Bronchial epithelial cell (primary cell): Measurements from ENCODE around the gene AMPD3. TPM values are rescaled to one million over a fixed set of nuclear protein-coding genes. Genes with fewer than 3 reads are reported as not detected.

ENCODE experiments used
- DNase-seq: peaks from one replicate; pipeline ENCODE4 v3.0.0-alpha.2; 2010; ENCODE audit warnings: low read depth
- FAIRE-seq: peaks from 2 replicates; lab custom pipeline; 2011; peaks lifted over from hg19 to GRCh38; lab: Jason Lieb, UNC
- H3K27me3 ChIP-seq: 2 replicates; pipeline ENCODE4 v1.5.1; 2011; ENCODE audit warnings: low read length; ENCODE audit not compliant: control insufficient read depth, insufficient read depth
- H3K36me3 ChIP-seq: 2 replicates; pipeline ENCODE4 v1.5.1; 2011; ENCODE audit warnings: low read length; ENCODE audit not compliant: control insufficient read depth, insufficient read depth
- H3K4me3 ChIP-seq: 2 replicates; pipeline ENCODE4 v1.5.1; 2011; ENCODE audit warnings: mild to moderate bottlenecking, low read depth, low read length, control low read depth
- total RNA-seq: library from RNA; depleted of rRNA; stranded (reverse); fragments of >200 nt; gene quantifications from 2 replicates; pipeline ENCODE4 v1.2.1, GENCODE V29; 2014
- TF ChIP-seq, protein P1 (sequence below): IDR thresholded peaks from 2 replicates; pipeline ENCODE4 v1.5.1; 2011; ENCODE audit warnings: mild to moderate bottlenecking, moderate library complexity, low read length, control low read depth, inconsistent platforms; ENCODE audit not compliant: insufficient read depth, severe bottlenecking

The AMPD3 gene
- total RNA-seq, 1 donor from 2014 or later = 5.3 TPM

DNA sequence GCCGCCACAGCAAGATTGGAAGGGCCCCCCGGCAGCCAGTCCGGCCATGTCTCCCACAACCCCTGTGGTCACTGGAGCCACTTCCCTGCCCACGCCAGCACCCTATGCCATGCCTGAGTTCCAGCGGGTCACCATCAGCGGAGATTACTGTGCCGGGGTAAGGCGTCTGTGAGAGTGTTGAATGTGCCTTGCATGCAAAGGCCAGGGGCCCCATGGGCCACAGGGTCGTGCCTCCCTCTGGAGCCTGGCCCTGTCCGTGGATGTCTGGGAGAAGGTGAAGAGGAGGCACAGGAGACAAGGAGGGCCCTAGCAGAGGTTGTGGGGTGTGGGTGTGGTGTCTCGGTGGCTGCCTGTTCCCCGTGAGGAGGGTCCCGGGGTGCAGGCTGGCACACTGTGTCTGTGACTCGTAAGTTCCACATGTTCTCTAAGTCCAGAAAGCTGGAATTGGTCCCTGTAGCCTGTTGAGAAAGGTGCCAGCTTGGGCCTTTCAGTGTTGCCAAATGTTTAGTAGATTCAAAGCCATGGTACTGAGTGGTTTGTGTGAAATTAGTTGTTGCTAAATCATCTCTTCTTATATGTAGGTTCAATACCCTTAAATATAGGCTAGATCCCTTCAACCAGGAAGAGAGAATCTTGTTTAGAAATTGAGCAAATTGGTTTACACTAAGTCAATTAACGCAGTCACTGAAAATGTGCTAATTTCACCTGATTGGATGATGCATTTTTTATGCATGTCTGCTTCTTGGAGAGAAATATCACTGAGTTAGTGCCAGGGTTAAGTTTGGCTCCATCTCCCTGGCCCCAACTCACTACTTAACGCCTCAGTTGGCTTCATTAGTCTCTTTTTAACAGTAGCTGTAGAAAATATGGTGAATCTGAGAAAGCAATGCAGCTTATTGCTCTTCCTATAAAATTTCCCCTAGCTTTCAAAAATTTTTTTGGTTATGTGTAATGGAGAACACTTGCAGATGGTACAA is 23.8 kb downstream of the AMPD3 start:
- TF ChIP-seq, protein P1, sequence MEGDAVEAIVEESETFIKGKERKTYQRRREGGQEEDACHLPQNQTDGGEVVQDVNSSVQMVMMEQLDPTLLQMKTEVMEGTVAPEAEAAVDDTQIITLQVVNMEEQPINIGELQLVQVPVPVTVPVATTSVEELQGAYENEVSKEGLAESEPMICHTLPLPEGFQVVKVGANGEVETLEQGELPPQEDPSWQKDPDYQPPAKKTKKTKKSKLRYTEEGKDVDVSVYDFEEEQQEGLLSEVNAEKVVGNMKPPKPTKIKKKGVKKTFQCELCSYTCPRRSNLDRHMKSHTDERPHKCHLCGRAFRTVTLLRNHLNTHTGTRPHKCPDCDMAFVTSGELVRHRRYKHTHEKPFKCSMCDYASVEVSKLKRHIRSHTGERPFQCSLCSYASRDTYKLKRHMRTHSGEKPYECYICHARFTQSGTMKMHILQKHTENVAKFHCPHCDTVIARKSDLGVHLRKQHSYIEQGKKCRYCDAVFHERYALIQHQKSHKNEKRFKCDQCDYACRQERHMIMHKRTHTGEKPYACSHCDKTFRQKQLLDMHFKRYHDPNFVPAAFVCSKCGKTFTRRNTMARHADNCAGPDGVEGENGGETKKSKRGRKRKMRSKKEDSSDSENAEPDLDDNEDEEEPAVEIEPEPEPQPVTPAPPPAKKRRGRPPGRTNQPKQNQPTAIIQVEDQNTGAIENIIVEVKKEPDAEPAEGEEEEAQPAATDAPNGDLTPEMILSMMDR = no peak
- peaks cover 14% of the 10 kb centered on the region for H3K36me3 ChIP-seq
- H3K4me3 ChIP-seq = no peak overlapping the region
- DNase-seq (no peak), FAIRE-seq (no peak)
- no peaks in the 10 kb centered on the region for H3K27me3 ChIP-seq

DNA sequence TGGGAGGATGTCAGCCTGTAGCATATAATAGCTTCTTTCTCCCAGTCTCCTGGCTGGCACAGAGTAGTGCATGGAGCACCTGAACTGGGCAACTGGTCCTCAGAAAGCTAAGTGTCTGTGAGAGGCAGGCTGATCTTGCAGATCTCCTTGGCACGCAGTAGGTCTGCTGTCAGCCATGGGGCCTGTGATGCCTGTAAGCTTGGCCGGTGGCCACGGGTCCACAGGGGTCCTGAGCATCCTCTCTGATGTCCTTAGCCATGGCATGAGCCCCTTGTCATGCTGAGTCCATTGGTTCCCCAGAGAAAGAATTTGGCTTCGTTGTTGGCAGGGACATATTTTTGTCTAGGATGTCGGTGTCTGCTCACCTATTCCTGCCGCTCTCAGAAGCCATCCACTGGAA is 25.0 kb downstream of the AMPD3 start:
- H3K36me3 ChIP-seq = peaks cover 17% of the 10 kb centered on the region
- FAIRE-seq (no peak), DNase-seq (no peak)
- TF ChIP-seq, protein P1 = no peak
- no peaks in the 10 kb centered on the region for H3K27me3 ChIP-seq
- no peak overlapping the region for H3K4me3 ChIP-seq

DNA sequence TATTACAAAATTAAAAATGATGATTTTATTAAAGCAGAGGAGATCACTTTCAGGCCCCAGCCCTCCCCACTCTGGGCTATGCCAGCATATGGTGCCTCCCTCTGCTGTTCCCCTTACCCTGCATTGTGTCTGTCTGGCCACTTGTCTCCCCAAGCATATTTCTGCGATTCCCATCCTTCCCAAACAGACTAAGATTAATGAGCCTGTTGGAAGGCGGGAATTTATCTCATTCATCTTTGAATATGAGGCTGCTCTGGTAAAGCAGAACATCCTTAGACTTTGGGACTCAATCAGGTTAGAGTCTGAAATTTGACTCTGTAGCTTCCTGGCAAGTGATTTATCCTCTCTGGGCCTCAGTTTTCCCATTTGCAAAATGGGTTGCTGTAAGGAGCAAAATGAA is 25.7 kb downstream of the AMPD3 start:
- H3K36me3 ChIP-seq = peaks cover 17% of the 10 kb centered on the region
- FAIRE-seq = no peak

DNA sequence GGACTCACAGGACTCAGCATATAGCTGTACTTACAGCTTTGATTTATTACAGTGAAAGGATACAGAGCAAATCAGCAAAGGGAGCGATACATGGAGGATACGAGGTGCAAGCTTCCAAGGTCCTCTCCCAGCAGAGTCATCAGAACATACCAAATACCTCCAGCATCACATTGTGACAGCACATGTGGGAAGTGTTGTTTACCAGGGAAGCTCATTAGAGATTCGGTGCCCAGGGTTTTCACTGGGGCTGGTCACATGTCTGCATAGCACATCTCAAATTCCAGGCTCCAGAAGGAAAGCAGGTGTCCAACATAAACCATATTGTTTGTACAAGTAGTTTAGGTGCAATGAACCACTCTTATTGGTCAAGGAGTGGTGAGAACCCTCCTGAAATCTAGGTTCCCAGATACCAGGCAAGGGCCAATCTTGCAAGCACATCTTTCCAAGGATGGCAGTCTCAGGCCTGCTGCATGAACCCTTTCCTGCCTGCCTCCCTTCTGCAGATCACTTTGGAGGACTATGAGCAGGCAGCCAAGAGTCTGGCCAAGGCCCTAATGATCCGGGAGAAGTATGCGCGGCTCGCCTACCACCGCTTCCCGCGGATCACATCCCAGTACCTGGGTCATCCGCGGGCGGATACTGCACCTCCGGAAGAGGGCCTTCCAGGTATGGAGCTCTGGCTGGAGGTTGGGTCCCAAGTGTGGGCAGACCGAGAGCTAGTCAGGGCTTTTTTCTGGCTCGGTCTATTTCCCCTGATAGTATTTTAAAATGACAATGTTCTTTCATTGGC is 26.7 kb downstream of the AMPD3 start:
- H3K36me3 ChIP-seq = peaks cover 22% of the 10 kb centered on the region
- TF ChIP-seq, protein P1 = no peak
- FAIRE-seq (no peak), DNase-seq (no peak)
- H3K27me3 ChIP-seq = no peaks in the 10 kb centered on the region
- H3K4me3 ChIP-seq = no peak overlapping the region

More for the DNA sequence above, 25.7 kb downstream of the AMPD3 start:
- TF ChIP-seq, protein P1 = no peak
- Histone ChIP-seq H3K27me3 (no peaks in the 10 kb centered on the region), H3K4me3 (no peak overlapping the region)
- no peak for DNase-seq

DNA sequence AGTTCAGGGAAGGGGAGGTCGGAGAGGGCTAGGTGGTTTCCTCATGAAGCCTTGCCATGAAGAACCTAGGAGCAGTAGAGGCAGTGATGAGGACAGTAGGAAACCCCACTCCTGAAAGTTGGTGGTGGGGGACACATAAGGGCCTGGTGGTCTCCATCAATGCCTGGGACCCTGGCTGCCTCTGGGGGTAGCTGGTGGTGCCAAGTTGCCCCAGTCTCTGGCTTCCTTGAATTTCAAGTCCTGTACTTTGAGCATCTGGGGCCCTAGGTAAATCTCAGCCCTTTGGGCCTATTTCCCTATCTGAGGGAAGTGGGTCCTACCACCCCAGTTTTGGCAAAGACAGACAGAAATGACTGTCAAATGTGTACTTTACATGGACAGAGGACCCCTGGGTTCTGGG is 28.1 kb downstream of the AMPD3 start:
- Histone ChIP-seq H3K4me3 (no peak overlapping the region), H3K27me3 (no peaks in the 10 kb centered on the region), H3K36me3 (peaks cover 24% of the 10 kb centered on the region)
- FAIRE-seq (no peak), DNase-seq (no peak)
- TF ChIP-seq, protein P1 = no peak
